Fibroblast of skin of right biceps (primary cell): Measurements from ENCODE around the gene SERPINH1.
A peak's percentile ranks its signal among the peaks of the same experiment; 100 is the strongest.

Experiments
- DNase-seq: peaks from one replicate; pipeline ENCODE4 v3.0.0-alpha.2; 2013

SERPINH1 gene

DNA sequence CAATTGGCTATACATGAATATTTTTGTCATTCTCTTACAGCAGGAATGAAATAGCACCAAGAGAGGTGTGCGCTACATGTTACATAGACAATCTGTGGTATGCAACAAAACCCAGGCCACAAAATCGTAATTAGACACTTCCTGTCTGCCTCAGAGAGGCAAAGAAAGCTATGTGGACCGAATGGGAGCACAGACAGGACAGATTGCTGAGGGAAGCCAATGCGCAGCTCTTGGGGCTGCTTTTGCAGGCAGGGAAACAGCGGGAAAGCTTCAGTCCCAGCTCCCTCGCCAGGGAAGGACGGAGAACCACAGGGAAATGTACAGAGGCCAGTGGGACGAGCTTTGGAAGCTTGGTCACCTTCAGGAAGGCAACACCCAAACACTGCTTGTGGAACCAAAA lies 40.9 kb downstream of the SERPINH1 start:
- DNase-seq, result peak; percentile 77

DNA sequence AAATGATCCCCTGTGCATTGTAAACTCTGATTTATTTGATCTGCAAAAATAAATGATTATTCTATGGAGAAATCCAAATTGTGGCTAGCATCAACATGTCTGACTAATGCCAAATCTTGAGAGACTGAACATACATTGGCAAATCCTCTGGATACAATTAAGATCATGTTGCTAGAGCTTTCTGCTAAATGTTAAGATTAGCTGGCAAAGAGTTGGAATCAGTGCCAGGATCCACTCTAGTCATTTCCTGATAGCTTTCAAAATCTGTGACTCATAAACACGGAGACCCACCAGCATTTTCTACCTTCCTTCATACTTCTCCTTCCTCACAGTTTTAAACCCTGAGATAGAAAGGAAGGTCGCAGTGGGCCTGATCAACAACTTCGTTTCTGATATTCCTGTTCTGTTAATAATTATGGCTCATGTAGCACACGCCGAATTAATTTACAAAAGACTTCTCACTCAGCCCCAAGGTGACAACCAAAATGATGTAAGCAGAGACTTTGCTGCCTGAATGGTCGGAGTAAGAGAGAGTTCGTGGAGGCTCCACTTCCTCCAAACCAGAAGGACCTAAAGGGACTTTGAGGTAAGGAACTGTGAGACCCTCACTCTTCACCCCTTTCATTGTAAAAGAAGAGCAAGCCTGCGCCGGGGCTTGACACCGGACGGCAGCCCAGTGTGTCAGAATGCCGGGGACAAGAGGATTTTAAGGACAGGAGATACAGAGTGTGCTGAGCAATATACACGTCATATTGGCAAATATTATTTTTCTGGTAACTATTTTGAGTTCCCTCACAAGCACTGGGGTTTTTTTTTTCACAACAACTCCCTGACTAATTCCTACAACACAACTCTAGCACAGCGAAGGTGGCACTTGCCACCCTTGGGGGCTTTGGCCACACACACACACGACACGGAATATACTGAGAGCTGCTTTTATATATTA lies 42.0 kb downstream of the SERPINH1 start:
- DNase-seq, result peak; percentile 95

DNA sequence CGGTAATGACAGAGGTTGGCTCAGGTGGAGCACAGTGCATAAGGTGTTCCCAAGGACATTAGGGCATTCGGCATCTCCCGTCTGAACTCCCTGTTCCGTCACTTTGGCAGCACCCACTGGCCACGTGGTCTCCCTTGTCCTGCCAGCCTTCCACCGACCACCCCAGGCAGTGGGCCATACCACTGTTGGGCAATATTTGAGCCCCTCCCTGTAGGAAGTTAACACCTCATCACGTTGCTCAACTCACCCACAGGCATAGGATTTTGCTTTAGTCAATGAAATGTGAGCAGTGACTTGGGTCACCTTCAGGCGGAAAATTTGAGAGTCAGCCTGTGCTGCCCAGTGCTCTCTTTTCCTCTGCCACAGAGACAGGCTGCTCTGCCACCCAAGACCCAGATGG lies 44.0 kb downstream of the SERPINH1 start:
- DNase-seq, result no peak

DNA sequence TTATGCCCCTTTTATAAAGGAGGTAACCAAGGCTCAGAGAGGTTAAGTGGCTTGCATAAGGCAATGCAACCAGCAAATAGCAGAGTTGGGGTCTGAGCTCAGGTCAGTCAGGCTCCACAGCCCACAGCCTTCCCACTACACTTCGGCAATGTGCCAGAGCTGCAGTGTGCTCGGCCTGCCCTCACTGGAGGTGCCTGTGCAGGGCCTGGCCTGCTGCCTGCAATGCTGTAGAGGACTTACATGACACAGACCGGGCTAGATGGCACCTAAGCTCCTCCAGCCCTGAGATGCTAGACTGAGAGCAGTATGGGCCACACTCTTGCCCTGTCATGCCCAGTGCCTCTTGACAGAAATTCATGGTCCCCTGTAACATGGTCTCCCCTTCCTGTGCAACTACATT lies 49.8 kb downstream of the SERPINH1 start:
- DNase-seq, result no peak

DNA sequence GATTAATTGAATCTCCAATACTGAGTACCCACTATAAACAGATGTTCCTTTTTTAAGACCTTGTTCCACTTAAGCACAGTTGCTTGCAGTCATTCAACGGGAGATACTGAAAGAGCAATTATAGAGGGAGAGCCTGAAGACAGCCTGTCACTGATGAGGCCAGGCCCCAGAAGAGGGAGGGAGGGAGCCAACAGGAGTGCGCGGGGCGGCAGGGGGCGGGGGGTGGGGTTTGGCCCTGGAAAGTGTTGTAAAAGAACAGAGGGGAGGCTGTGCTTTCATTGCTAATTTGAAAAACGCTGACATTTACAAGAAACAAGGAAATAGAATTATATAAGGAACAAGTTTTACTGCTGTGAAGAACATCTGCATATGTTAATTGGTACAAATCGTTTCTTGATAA lies 53.7 kb downstream of the SERPINH1 start:
- DNase-seq, result no peak

DNA sequence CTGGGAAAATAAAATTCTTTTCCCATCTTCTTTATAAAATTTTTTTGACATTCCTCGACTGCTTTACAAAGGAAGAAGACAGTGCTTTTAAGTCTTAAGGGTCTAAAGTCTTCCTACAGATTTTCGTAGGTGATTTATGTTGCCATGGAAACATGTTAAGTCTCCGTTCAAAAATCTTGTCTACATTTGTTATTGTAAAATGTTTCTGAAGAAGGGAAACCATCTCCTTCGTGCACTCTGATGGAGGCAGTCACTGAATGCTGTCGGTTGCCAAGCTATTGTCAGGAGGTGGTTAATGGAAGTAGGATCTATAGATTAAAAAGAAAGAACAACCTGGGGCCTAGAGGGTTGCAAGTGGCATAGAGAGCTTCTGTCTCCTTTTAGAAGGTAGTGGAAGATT lies 54.2 kb downstream of the SERPINH1 start:
- no peak for DNase-seq
